Left ventricle myocardium superior (tissue), 1 donor: ENCODE results near the gene EOGT. TPM values are rescaled to one million over a fixed set of nuclear protein-coding genes. Genes with fewer than 3 reads are reported as not detected.

Source experiments
- ATAC-seq: fragments of 200-7000 bp; cut with Tn5 transposase; one replicate; pipeline ENCODE4 v1.9.1; 2020; ENCODE audit warnings: mild to moderate bottlenecking, moderate library complexity
- DNase-seq: peaks from one replicate; pipeline ENCODE4 v3.0.0-alpha.2; 2020
- intact Hi-C: fragments of 100-400 bp; cut with micrococcal nuclease; formaldehyde crosslinking; loops from one replicate; pipeline ENCODE4 v1.11.0; 2022
- microRNA-seq: library from miRNA; unstranded; fragments of <30 nt; microRNA quantifications from one replicate; pipeline ENCODE4 v1.2.0, GENCODE V29; 2020; ENCODE audit warnings: borderline number of aligned reads
- total RNA-seq: library from RNA; stranded (reverse); fragmentation: NEBNext Ultra II Directional; extraction: Animal tissue kit (Norgen Biotek cat#: 25700); gene quantifications from one replicate; pipeline ENCODE4 v1.2.1, GENCODE V29; 2021
- donor health status: DM: no; HTN: yes; CAD: no; lungs with severe emphysema.

Gene EOGT
- total RNA-seq, 1 donor from 2014 or later: 17.1 TPM

DNA sequence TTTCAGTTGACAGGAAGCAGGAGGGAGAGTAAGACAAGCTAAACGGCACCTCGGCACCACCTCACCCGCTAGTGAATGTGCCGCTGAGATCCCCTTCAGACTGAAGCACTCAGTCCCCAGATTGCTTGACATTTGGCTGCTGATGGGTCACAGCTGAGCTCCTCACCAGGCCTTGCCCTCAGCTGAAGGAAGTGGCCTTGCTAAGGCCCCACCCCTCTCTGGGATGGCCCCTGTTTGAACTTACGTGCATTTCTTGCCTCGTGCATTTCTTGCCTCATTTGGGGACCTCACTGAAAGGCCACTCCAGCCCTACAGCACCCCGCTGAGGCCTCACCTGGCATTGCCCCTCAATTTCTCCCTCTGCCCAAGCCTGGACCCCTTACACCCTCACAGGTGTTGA lies 39.8 kb downstream of the EOGT start:
- DNase-seq (no peak), ATAC-seq (no peak)
- intact Hi-C loops: no loop called here

DNA sequence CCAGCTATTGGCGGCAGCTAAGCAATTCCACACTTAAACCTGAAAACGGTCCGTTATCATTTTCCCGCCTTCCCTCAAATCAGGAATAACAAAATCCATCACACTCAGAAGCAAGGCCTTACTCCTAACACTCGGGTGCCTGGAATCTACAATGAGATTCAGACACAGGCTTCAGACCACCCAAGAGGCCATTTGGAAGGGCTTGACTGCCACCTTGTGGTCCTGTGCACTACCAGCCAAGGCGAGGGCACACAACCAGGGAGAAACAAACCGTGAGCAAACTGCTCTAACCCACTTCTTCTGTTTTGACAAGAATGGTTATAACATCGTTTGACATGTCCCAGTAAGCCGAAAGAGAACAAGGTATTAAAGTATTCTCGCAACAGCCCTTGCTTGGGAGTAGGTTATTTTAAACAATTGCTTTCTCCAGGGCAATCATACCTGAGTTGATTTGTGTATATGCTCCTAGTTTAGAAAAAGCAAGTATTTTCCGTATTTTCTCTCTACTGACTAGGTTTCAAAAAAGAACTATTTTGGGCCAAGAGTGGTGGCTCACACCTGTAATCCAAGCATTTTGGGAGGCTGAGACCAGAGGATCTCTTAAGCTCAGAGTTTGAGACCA lies 41.0 kb downstream of the EOGT start:
- DNase-seq: peak; percentile 42
- intact Hi-C loops: no loop called here
- peak; percentile 72 for ATAC-seq

DNA sequence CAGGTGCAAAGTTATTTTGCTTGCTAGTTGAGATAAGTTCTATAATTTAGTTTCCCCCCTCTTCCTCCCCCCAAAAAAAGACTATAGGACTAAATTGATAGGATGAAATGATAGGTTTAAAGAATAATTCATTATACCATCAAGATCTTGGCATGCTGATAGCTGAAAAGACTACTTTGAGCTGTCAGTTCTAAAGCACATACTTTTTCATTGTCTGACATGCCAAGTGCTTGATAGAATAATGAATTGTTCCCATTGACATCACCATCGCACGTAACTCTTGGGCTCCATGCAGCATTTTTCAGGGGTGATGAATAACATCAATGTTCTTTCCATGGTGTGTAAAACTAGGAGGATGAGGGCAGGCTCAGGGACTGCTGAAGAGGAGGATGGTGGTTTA lies 48.8 kb downstream of the EOGT start:
- no peak for ATAC-seq
- DNase-seq: no peak
- intact Hi-C loops: no loop called here

DNA sequence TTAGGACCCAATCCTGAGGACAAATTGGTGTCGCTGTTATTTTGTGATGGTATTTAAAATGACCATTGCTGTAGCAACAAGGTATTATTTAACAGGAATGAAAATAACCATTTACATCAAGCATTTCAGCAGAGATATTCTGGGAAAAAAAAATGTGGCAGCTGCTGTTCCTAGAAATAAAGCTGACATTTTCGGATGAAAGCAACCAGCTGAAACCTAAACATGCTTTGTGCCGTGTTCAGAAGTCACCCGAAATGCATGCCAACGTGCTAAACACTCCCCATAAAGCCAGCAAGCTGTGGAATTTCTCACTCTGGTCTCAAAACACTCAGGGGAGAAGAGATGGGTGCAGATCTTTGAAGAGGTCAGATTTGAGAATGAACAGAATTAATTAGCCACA lies 49.6 kb downstream of the EOGT start:
- no peak for ATAC-seq
- no peak for DNase-seq
- intact Hi-C loops: no loop called here

DNA sequence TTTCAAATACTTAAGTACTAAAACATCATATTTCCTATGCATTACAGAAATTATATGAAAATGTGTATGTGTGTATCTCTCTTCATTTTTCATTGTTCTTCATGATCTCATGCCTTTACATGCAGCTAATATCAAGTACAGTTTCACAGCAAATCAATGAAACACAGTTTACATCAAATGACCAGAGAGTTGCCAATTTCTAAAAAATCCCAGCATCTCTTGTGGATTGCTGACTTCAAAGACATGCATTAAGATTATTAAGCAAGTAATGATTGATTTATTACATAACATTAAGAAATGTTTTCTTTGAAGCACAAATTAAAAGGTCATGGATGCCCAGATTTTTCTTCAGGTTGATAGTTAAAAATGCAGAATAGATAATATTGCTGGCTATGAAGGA lies 50.1 kb downstream of the EOGT start:
- ATAC-seq (no peak), DNase-seq (no peak)
- intact Hi-C loops: no loop called here

DNA sequence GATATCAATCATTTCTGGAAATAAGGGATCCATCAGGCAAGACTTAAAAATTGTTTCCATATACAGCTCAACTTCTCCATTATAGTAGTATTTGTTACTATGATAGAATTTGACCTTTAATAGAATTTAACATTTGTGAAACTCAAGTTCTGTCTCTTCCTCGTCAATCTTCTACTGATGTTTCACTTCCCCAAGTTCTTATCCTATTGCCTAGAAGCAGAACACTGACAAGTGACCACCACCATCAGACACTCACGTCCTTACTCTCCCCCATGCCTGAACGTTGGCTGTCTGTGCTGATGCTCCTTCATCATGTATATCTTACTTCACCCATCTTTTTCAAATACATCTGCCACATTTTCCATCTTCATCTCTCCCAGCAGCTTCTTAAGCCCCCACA lies 54.6 kb downstream of the EOGT start:
- no peak for ATAC-seq
- no peak for DNase-seq
- intact Hi-C loops: no loop called here

DNA sequence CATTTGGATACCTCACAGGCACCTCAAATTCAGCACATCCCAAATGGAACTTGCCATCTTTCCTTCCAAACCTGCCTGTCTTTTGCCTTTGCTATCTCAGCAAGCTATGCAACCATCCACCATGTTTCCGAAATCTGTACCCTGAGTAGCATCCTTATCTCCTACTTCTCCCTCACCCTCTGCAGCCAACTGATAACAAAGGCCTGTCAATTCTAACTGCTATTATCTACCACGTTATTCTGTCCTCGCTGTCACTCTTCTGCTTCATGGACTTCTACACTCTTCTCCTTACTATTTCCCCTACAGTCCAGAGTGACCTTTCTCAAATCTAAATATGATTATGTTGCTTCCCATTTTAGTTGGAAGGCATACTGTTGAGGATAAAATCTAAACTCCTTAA lies 55.6 kb downstream of the EOGT start:
- intact Hi-C loops: no loop called here
- ATAC-seq: no peak
- DNase-seq: no peak

DNA sequence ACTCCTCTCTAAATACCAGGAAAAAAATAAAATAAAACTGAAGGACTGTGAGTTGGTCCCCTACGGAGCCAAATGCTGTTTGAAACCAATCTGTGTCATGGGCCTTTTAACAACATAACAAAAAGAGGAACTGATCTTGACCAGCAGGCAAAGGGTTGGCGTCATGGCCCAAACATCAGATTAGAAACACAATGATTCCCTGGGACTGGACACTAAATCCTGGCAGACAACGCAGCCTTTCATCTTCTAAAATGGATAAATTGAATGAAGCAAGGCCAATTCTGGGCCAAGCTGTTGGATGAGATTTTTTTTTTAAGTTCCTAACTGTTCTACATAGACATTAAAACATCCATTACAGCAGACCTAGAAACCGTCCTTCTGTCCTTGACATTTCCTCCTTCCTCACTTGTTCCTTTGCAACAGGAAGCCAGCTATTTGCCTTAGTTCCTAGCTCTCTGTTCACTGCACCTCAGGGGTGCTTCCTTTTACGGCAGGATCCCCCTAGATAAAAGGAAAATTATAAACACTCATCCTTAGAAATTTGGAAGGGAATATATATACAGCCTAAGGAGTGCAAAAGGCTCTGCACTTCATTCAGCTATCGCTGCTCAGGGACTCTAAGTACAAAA lies 59.6 kb downstream of the EOGT start:
- intact Hi-C loops: no loop called here
- ATAC-seq (no peak), DNase-seq (no peak)

DNA sequence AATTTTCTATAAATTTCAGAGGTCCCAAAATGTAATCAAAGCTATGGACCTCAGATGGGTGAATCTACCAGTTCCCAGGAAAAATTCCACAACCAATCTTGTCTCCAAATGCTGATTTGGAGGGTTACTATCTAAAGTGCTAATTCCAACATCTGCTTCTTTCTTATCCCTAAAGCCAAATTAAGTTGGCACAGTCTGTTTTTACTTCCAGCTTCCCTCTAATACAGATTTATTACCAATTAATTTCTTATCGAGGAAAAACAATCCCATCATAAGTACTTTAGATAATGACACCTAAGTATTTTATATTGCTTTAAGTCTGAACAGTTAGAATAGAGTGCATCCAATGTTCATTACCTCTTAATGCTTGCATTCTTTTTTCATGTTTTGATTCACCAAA lies 68.3 kb downstream of the EOGT start:
- intact Hi-C loops: no loop called here
- no peak for DNase-seq
- no peak for ATAC-seq

DNA sequence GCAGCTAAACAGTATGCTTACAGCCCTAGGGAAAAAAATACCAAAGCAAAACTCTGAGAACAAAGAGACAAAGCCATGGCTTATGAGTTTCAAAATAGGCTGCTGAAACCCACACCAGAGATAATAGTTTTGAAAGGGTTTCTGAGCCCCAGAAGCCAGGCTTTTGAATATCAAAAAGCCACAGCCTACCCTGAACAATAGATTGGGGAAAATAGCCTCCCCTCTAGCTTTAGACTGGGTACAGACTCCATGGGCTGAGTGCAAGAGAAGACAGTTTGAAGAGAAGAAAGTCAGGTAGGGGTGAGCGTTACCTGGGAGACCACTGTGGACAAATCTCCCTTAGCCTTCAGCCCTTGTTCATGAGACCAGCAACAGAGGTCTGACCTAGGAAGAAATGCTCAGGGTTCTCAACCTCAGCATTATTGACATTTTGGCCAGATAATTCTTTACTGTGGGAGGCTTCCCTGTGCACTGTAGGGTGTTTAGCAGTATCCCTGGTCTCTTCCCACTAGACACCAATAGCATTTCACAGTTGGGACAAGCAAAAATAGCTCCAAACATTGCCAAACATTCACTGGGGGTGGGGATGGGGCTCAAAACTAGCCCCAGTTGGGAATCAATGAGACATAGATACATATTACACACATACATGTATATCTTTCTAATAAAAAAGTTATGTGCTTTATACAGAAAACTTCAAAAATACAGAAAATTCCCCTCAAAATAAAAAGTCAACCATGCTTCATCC lies 69.6 kb downstream of the EOGT start:
- ATAC-seq (no peak), DNase-seq (no peak)
- intact Hi-C loops: no loop called here

DNA sequence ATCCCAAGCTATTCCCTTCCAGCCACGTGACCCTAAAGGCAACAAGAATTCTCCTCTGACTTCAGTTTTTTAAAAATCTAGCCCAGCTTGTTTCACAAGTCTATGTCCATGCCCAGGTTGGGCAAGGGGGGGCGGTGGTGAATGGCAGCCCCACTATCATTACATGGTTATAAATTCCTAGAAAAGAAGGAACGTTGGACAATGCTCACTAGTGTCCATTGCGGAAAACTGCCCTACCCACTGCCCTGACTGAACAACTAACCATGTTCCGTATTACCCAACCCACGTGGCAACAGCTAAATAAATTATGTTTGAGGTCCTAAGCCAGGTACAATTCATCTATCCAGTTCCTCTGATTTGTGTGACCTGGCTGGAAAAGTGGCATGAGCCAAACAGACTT lies 72.4 kb downstream of the EOGT start:
- no peak for ATAC-seq

DNA sequence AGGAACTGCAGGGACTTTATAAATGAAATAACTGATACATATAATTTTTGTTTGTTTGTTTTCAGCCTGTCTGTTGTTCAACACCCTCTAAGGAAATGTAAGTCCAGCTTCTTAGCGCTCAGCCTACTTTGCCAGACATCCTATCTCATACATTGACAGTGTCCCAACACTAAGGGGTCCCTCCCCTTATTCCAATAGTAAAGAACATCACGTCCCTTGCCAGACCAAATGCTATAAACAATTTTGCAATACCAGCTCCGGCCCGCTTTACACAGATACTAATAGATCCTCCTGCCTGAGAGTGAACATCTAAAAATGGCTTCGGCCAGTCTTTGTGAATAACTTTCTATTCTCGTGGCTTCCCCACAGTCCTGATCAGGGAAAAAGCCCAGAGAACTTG lies 76.6 kb downstream of the EOGT start:
- DNase-seq: no peak
- intact Hi-C loops: no loop called here
- no peak for ATAC-seq

More for the DNA sequence above, 72.4 kb downstream of the EOGT start:
- no peak for DNase-seq
- intact Hi-C loops: no loop called here

DNA sequence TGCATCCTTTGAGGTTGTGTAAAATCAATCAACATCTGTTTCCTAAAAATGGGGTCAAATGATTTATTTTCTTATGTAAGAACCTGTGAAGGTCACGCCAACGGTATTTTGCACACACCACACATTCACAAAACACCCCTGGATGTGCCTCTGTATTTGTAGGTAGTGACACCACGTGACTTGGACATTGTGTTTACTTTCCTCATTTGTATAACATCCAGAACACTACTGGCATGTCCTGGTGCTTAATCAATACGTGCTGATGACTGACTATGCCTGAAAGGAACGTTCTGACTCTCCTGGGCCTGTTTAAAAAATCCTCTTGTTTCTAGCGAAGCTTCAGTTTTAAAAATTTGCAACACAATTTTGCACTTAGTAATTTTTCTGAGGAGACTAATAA lies 77.7 kb downstream of the EOGT start:
- no peak for DNase-seq
- no peak for ATAC-seq
- intact Hi-C loops: no loop called here

DNA sequence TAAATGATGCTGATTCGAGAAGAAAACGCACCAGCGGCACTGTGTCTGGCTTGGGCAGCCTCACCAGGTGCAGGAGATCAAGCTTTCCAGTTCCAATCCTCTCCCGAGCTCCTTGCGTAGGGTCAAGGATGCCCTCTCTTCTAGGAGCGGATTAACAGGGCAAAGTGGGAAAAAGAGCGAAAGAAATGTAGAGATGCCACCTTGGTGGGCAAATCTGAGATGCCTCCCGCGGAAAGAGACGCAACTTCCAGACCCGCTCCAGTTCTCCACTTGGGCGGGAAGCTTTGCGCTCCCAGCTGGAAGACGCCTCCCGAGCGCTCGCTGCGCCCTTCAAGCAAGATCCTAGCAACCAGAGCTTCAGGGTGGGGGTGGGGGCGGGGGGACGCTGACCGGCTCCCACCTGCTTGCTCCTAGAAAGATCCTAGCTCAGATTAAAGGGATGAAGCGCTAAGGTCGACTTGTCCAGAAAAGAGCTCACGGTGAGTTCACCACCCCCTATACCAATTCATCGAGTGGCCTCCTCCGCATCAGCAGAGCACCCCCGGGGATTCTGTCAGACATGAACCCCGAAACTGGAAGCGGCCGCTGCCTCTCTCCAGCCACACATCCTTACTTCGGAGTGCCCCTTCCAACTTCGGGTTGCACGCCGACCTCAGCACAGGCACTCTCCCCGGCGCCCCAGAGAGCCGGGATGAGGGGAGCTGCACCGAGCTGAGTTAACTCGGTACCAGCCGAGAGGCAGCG lies 81.9 kb downstream of the EOGT start:
- no peak for DNase-seq

More for the DNA sequence above, 81.9 kb downstream of the EOGT start:
- no peak for ATAC-seq
- intact Hi-C loops: no loop called here

Small RNAs within 50 kb of the gene (microRNA-seq; reads per million reads assigned to microRNA genes)
- gene MIR3136: not detected

Other genes with a start within 250 kb of the EOGT start
- not detected for gene TAFA4, start 81.1 kb downstream of the EOGT start, total RNA-seq
- 18.9 TPM for gene TMF1, start 38.6 kb upstream of the EOGT start, total RNA-seq
- gene UBA3, start 66.7 kb upstream of the EOGT start, total RNA-seq: 93.4 TPM
- gene ARL6IP5, start 71.3 kb upstream of the EOGT start, total RNA-seq: 214 TPM
- gene LMOD3, start 108.9 kb upstream of the EOGT start, total RNA-seq: 162 TPM